HCT116 (cell line): ENCODE results near the gene PLCG2.

Experiments used
- EZH2 ChIP-seq: fragments of 200-600 bp; sonication (generic); IDR thresholded peaks from 2 replicates; pipeline ENCODE4 v1.6.1; 2017; ENCODE audit warnings: antibody characterized with exemption, mixed run types
- TF ChIP-seq, protein P1 (sequence below), 3 experiments: fragments of 200-600 bp in 1 of 3; sonication (generic) in 1 of 3; IDR thresholded peaks in 2 of 3; conservative IDR thresholded peaks in 1 of 3; 2 replicates each; pipeline ENCODE4 v1.5.1; 2012 to 2017; ENCODE audit warnings: low read depth in 2 of 3, low read length in 2 of 3, antibody characterized with exemption in 1 of 3, borderline replicate concordance in 1 of 3, control low read depth in 1 of 3, mild to moderate bottlenecking in 1 of 3, mixed read lengths in 1 of 3, mixed run types in 1 of 3, moderate library complexity in 1 of 3; ENCODE audit not compliant: insufficient read depth in 1 of 3

DNA sequence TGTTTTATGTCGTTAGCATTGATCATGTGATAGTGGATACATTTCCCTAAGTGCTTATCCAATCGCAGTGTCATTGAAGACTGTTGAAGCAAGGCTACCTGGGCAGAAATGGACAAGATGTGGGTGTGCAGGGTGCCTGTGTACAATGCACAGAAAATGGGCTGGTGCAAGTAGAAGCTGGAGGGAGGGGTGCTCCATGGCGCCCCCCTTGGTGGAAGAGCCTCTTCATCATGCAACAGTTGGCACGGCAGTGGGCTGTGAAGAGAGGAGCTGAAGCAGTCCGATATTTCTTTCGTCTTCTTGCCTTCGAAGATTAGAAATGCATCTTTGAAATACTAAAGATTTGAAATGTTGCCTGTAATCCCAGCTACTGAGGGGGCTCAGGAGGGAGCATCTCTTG is 100.5 kb downstream of the PLCG2 start:
- TF ChIP-seq EZH2, result no peak
- TF ChIP-seq, protein P1, sequence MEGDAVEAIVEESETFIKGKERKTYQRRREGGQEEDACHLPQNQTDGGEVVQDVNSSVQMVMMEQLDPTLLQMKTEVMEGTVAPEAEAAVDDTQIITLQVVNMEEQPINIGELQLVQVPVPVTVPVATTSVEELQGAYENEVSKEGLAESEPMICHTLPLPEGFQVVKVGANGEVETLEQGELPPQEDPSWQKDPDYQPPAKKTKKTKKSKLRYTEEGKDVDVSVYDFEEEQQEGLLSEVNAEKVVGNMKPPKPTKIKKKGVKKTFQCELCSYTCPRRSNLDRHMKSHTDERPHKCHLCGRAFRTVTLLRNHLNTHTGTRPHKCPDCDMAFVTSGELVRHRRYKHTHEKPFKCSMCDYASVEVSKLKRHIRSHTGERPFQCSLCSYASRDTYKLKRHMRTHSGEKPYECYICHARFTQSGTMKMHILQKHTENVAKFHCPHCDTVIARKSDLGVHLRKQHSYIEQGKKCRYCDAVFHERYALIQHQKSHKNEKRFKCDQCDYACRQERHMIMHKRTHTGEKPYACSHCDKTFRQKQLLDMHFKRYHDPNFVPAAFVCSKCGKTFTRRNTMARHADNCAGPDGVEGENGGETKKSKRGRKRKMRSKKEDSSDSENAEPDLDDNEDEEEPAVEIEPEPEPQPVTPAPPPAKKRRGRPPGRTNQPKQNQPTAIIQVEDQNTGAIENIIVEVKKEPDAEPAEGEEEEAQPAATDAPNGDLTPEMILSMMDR (IDR thresholded peaks at IDR 0.05 in 2 of 3, conservative IDR thresholded peaks at IDR 0.05 in 1 of 3; ENCODE audit: borderline replicate concordance in 1 of 3, insufficient read depth in 1 of 3, low read depth in 2 of 3, low read length in 2 of 3), result peak in 2 of 3 experiments; percentile 64 to 68; a peak in 4 of 6 replicates
